ENCODE measurements around the gene MEI4.

- TF ChIP-seq RFX5 (IDR thresholded peaks at IDR 0.05; ENCODE audit: low read depth, low read length) = no peak
- no peak for TF ChIP-seq CHD1 (IDR thresholded peaks at IDR 0.05; ENCODE audit: low read depth, low read length)
- no peak for TF ChIP-seq POLR2A (IDR thresholded peaks at IDR 0.05; ENCODE audit: low read depth, low read length)
- no peak for TF ChIP-seq CTCF (conservative IDR thresholded peaks at IDR 0.05; ENCODE audit: low read depth, low read length)
- TF ChIP-seq MAFK (IDR thresholded peaks at IDR 0.05; ENCODE audit: low read depth, low read length) = no peak
- no peak for TF ChIP-seq USF2 (IDR thresholded peaks at IDR 0.05; ENCODE audit: low read depth, low read length)
- no peak for TF ChIP-seq BHLHE40 (IDR thresholded peaks at IDR 0.05; ENCODE audit: low read depth, low read length)
- no peak for TF ChIP-seq RCOR1 (IDR thresholded peaks at IDR 0.05; ENCODE audit: insufficient replicate concordance, low read length)
- TF ChIP-seq ELK1 (IDR thresholded peaks at IDR 0.05; ENCODE audit: borderline replicate concordance, low read depth, low read length) = no peak
- TF ChIP-seq SMC3 (IDR thresholded peaks at IDR 0.05; ENCODE audit: low read depth, low read length) = no peak
- TF ChIP-seq RAD21 (IDR thresholded peaks at IDR 0.05; ENCODE audit: low read length) = no peak
These were observed 48.4 kb upstream of the MEI4 start for GRCh38 chr6:77604476-77604875.
